ENCODE measurements around the gene DNAH8. TPM values are rescaled to one million over a fixed set of nuclear protein-coding genes. Genes with fewer than 3 reads are reported as not detected.
"Not testable (repeated sequence)": the region's sequence is repeated elsewhere in the genome, so short reads cannot be mapped to it uniquely, and the experiment has no call there.

DNAH8 gene
- total and polyA plus RNA-seq, 8 donors: under 0.01 to 0.18 TPM; not detected in 6

- Histone ChIP-seq H3K9me3 (no peaks in the 10 kb centered on the region), H3K27me3 (peaks cover 0 to 5% (median 0%) of the 10 kb centered on the region in 3 donors), H3K4me3 (no peak overlapping the region), H3K4me1 (no peaks in the 10 kb centered on the region), H3K36me3 (no peaks in the 10 kb centered on the region), H3K27ac (no peak overlapping the region)
- no peak for DNase-seq
- intact Hi-C loops (cut with DNase I; ENCODE audit: low total_unique reads): no loop called here
- TF ChIP-seq POLR2AphosphoS5 (IDR thresholded peaks at IDR 0.05): no peak
- WGBS, 5 donors: 63 to 76% (median 69%) methylated on average over 5 of the region's 5 CpGs
Observed at GRCh38 chr6:38786486-38786885, 71.4 kb downstream of the DNAH8 start.

- Histone ChIP-seq H3K4me1 (no peaks in the 10 kb centered on the region), H3K4me3 (no peak overlapping the region), H3K9me3 (no peaks in the 10 kb centered on the region), H3K36me3 (no peaks in the 10 kb centered on the region), H3K27ac (no peak overlapping the region), H3K27me3 (peaks cover 0 to 5% (median 0%) of the 10 kb centered on the region in 3 donors)
- 16 to 44% (median 24%) methylated on average over 2 of the region's 2 CpGs for WGBS, 5 donors
- no peak for TF ChIP-seq CTCF (IDR thresholded peaks at IDR 0.05)
- no peak for TF ChIP-seq POLR2AphosphoS5 (IDR thresholded peaks at IDR 0.05)
- no peak for TF ChIP-seq POLR2A (IDR thresholded peaks at IDR 0.05)
- TF ChIP-seq EP300 (IDR thresholded peaks at IDR 0.05): no peak
- DNase-seq: no peak
- intact Hi-C loops (cut with DNase I; ENCODE audit: low total_unique reads): no loop called here
Observed at GRCh38 chr6:38789256-38789655, 74.1 kb downstream of the DNAH8 start.

- Histone ChIP-seq H3K4me3 (no peak overlapping the region), H3K9me3 (no peaks in the 10 kb centered on the region), H3K36me3 (no peaks in the 10 kb centered on the region), H3K4me1 (peaks cover 0 to 3% (median 0%) of the 10 kb centered on the region in 4 donors), H3K27me3 (no peaks in the 10 kb centered on the region), H3K27ac (no peak overlapping the region)
- DNase-seq: no peak
- intact Hi-C loops (cut with DNase I; ENCODE audit: low total_unique reads): no loop called here
- TF ChIP-seq CTCF (IDR thresholded peaks at IDR 0.05): no peak
- TF ChIP-seq POLR2A (IDR thresholded peaks at IDR 0.05): no peak
- no peak for TF ChIP-seq POLR2AphosphoS5 (IDR thresholded peaks at IDR 0.05)
- TF ChIP-seq EP300 (IDR thresholded peaks at IDR 0.05): no peak
- 78 to 91% (median 81%) methylated on average over 2 of the region's 2 CpGs for WGBS, 5 donors
Observed at GRCh38 chr6:38792356-38792755, 77.2 kb downstream of the DNAH8 start.

- Histone ChIP-seq H3K4me1 (peaks cover 0 to 3% (median 0%) of the 10 kb centered on the region in 4 donors), H3K36me3 (no peaks in the 10 kb centered on the region), H3K27me3 (peaks cover 0 to 14% (median 0%) of the 10 kb centered on the region in 3 donors), H3K4me3 (no peak overlapping the region), H3K9me3 (no peaks in the 10 kb centered on the region), H3K27ac (no peak overlapping the region)
- DNase-seq: no peak
- WGBS, 5 donors: 60 to 83% (median 67%) methylated on average over 3 of the region's 3 CpGs
- no peak for TF ChIP-seq POLR2A (IDR thresholded peaks at IDR 0.05)
- intact Hi-C loops (cut with DNase I; ENCODE audit: low total_unique reads): no loop called here
Observed at GRCh38 chr6:38794682-38795081, 79.6 kb downstream of the DNAH8 start.

GRCh38 chr6:38796006-38796405, 80.9 kb downstream of the DNAH8 start:
- Histone ChIP-seq H3K27me3 (peaks cover 0 to 22% (median 0%) of the 10 kb centered on the region in 3 donors), H3K27ac (no peak overlapping the region), H3K36me3 (no peaks in the 10 kb centered on the region), H3K9me3 (no peaks in the 10 kb centered on the region), H3K4me3 (no peak overlapping the region), H3K4me1 (peaks cover 0 to 3% (median 0%) of the 10 kb centered on the region in 4 donors)
- intact Hi-C loops (cut with DNase I; ENCODE audit: low total_unique reads): no loop called here
- 38 to 64% (median 50%) methylated on average over 3 of the region's 3 CpGs for WGBS, 5 donors
- DNase-seq: no peak
- TF ChIP-seq CTCF (IDR thresholded peaks at IDR 0.05) (no peak), EP300 (IDR thresholded peaks at IDR 0.05) (no peak), POLR2A (IDR thresholded peaks at IDR 0.05) (no peak), POLR2AphosphoS5 (IDR thresholded peaks at IDR 0.05) (no peak)

- WGBS, 5 donors: 32 to 74% (median 37%) methylated on average over 9 of the region's 9 CpGs
- intact Hi-C loops (cut with DNase I; ENCODE audit: low total_unique reads); DNase-seq; H3K4me1 ChIP-seq; H3K9me3 ChIP-seq; H3K27ac ChIP-seq; H3K36me3 ChIP-seq: not testable (repeated sequence)
- H3K4me3 ChIP-seq: peak overlapping the region in 1 of 4 donors; percentile 15
- peaks cover 0 to 24% (median 0%) of the 10 kb centered on the region in 3 donors for H3K27me3 ChIP-seq
Observed at GRCh38 chr6:38796437-38796836, 81.3 kb downstream of the DNAH8 start.
